K562 (cell line): Measurements from ENCODE around the gene PCBP2. TPM values are rescaled to one million over a fixed set of nuclear protein-coding genes. Genes with fewer than 3 reads are reported as not detected.

Experiments
- BDP1 ChIP-seq: IDR thresholded peaks from 3 replicates; pipeline ENCODE4 v1.6.1; 2011; ENCODE audit not compliant: insufficient read length, insufficient read depth
- CBX2 ChIP-seq: fragments of 200-600 bp; sonication (generic); IDR thresholded peaks from one replicate; pipeline ENCODE4 v1.6.1; 2012; ENCODE audit warnings: mild to moderate bottlenecking, low read length, inconsistent platforms; ENCODE audit not compliant: insufficient read depth, poor library complexity, severe bottlenecking
- CBX3 ChIP-seq, 2 experiments: IDR thresholded peaks; 1 replicate in 1 of 2; 2 replicates in 1 of 2; pipeline ENCODE4 v1.6.1; 2012; ENCODE audit warnings: inconsistent platforms in 2 of 2, low read length in 2 of 2, borderline replicate concordance in 1 of 2, control low read depth in 1 of 2
- DIDO1 ChIP-seq: fragments of 450-650 bp; IDR thresholded peaks from 2 replicates; pipeline ENCODE4 v1.6.1; 2016; ENCODE audit warnings: low read depth, missing biosample characterization, missing genetic modification characterization
- ERF ChIP-seq: fragments of 450-650 bp; formaldehyde crosslinking; IDR thresholded peaks from 2 replicates; pipeline ENCODE4 v1.4.0; 2020; ENCODE audit warnings: mild to moderate bottlenecking, mixed read lengths
- MECOM ChIP-seq: fragments of 250-450 bp; sonication (Bioruptor Pico); IDR thresholded peaks from 2 replicates; pipeline ENCODE4 v1.8.0; 2022; ENCODE audit warnings: inconsistent platforms
- NONO ChIP-seq, 2 experiments: fragments of 200-400 bp in 1 of 2; fragments of 450-650 bp in 1 of 2; formaldehyde crosslinking in 1 of 2; IDR thresholded peaks; 2 replicates each; pipeline ENCODE4 v1.6.1; 2017; ENCODE audit warnings: low read depth in 2 of 2, mild to moderate bottlenecking in 2 of 2, moderate library complexity in 2 of 2, low read length in 1 of 2
- PHF21A ChIP-seq: fragments of 450-650 bp; IDR thresholded peaks from 2 replicates; pipeline ENCODE4 v1.6.1; 2017; ENCODE audit warnings: low read depth, borderline replicate concordance
- RBM17 ChIP-seq: fragments of 200-400 bp; formaldehyde crosslinking; IDR thresholded peaks from 2 replicates; pipeline ENCODE4 v1.6.1; 2017; ENCODE audit warnings: low read depth, mild to moderate bottlenecking, low read length, borderline replicate concordance
- RBM25 ChIP-seq: fragments of 200-400 bp; formaldehyde crosslinking; IDR thresholded peaks from 2 replicates; pipeline ENCODE4 v1.6.1; 2018; ENCODE audit warnings: low read length, low read depth, moderate library complexity; ENCODE audit not compliant: severe bottlenecking
- RHOXF2B ChIP-seq: fragments of 250-450 bp; sonication (Bioruptor Pico); conservative IDR thresholded peaks from 2 replicates; pipeline ENCODE4 v1.5.1; 2021
- SETDB1 ChIP-seq: IDR thresholded peaks from one replicate; pipeline ENCODE4 v1.6.1; 2012; ENCODE audit warnings: low read length, control low read depth, inconsistent platforms
- SIRT6 ChIP-seq: IDR thresholded peaks from one replicate; pipeline ENCODE4 v1.6.1; 2012; ENCODE audit warnings: low read depth, mild to moderate bottlenecking, control low read depth, inconsistent platforms, low read length, moderate library complexity
- SREBF2 ChIP-seq: sonication (generic); formaldehyde crosslinking; IDR thresholded peaks from 2 replicates; pipeline ENCODE4 v1.4.0; 2020; ENCODE audit warnings: mild to moderate bottlenecking, missing genetic modification reagents
- ZNF224 ChIP-seq: sonication (generic); formaldehyde crosslinking; IDR thresholded peaks from 2 replicates; pipeline ENCODE4 v1.8.0; 2022; ENCODE audit warnings: mild to moderate bottlenecking, missing genetic modification reagents
- ZNF584 ChIP-seq: fragments of 200-800 bp; sonication (Bioruptor generic); IDR thresholded peaks from 2 replicates; pipeline ENCODE4 v1.6.1; 2016; ENCODE audit warnings: low read depth, mild to moderate bottlenecking, missing genetic modification characterization, missing compliant biosample characterization
- polyA plus RNA-seq, 8 experiments: library from polyadenylated mRNA; depleted of rRNA in 4 of 8; stranded (reverse) in 5 of 8; unstranded in 3 of 8; fragments of >200 nt; fragmentation: Nextera tagmentation in 2 of 8; fragmentation: Illumina TruSeq in 1 of 8; extraction: Ambion mirVana in 2 of 8; extraction: Trizol in 1 of 8; gene quantifications; 2 replicates each; pipeline versions ENCODE4 v1.2.1 to v1.2.3, GENCODE V29; 2011 to 2014; ENCODE audit warnings: inconsistent platforms in 1 of 8, missing spikeins in 1 of 8
- total RNA-seq, 7 experiments: library from RNA; depleted of rRNA in 6 of 7; stranded (reverse); fragments of >200 nt in 6 of 7; fragmentation: Illumina TruSeq in 2 of 7; extraction: Trizol in 2 of 7; gene quantifications; 2 replicates each; pipeline versions ENCODE4 v1.2.1 to v1.2.3, GENCODE V29; 2011 to 2021; ENCODE audit warnings: low replicate concordance in 1 of 7
- TF ChIP-seq, protein P1 (sequence below): sonication (generic); formaldehyde crosslinking; IDR thresholded peaks from 2 replicates; pipeline ENCODE4 v1.5.0; 2020; ENCODE audit warnings: missing genetic modification reagents
- TF ChIP-seq, protein P2 (sequence below): IDR thresholded peaks from 2 replicates; pipeline ENCODE4 v1.6.1; 2014; ENCODE audit warnings: antibody characterized with exemption
- TF ChIP-seq, protein P3 (sequence below): fragments of 450-650 bp; formaldehyde crosslinking; IDR thresholded peaks from 2 replicates; pipeline ENCODE4 v1.4.0; 2020; ENCODE audit warnings: mild to moderate bottlenecking, mixed read lengths
- TF ChIP-seq, protein P4 (sequence below), 2 experiments: IDR thresholded peaks; 2 replicates each; pipeline ENCODE4 v1.6.1; 2012; ENCODE audit warnings: improper control_type of control experiment in 2 of 2, low read depth in 2 of 2, low read length in 2 of 2, borderline replicate concordance in 1 of 2

PCBP2 gene
- total and polyA plus RNA-seq, 9 of the 15 experiments (the other 6 are each of a cell fraction or from before 2014, with no cell fraction given), result 137 to 831 (median 328) TPM

DNA sequence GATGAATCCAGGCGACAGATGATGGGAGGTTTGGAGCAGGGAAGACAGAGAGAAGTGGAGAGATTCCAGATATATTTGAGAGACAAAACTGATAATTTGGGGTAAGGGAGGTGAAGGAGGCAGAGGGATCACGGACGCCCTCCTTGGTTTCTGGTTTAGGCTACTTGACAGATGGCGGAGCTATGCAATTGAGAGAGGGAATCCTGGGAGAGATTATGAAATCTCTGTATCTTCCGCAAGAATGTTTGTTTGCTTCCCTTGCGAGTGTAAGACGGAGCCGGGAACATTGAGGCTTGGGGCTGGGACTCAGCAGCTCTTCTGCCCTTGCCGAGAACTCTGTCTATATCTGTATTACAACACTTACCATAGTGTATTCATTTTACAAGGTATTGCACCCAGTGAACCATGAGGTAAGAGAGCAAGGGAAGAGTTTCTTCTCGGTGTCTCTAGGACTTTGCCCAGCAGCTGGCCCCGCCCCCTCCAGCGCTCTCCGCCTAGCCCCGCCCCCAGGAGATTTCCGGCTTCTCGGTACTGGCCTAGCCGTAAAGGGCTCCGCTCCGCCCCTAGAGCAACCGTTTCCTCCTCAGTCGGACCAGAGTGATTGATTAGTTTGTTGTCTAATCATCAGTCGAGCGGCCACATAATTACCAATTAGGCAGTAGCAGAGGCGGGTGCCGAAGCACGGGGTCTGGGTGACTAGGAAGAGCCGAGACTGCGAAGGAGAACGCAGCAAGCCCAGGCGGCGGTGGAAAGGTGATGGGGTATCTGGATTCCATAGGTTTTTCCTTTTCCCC is 10.7 kb upstream of the PCBP2 start, which contains the start of gene PRR13 (continued):
- TF ChIP-seq, protein P1, sequence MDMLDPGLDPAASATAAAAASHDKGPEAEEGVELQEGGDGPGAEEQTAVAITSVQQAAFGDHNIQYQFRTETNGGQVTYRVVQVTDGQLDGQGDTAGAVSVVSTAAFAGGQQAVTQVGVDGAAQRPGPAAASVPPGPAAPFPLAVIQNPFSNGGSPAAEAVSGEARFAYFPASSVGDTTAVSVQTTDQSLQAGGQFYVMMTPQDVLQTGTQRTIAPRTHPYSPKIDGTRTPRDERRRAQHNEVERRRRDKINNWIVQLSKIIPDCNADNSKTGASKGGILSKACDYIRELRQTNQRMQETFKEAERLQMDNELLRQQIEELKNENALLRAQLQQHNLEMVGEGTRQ (CRISPR knock-in tag), result no peak
- no peak for TF ChIP-seq SETDB1
- TF ChIP-seq, protein P2, sequence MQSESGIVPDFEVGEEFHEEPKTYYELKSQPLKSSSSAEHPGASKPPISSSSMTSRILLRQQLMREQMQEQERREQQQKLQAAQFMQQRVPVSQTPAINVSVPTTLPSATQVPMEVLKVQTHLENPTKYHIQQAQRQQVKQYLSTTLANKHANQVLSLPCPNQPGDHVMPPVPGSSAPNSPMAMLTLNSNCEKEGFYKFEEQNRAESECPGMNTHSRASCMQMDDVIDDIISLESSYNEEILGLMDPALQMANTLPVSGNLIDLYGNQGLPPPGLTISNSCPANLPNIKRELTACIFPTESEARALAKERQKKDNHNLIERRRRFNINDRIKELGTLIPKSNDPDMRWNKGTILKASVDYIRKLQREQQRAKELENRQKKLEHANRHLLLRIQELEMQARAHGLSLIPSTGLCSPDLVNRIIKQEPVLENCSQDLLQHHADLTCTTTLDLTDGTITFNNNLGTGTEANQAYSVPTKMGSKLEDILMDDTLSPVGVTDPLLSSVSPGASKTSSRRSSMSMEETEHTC, result no peak
- TF ChIP-seq RBM17, result no peak
- no peak; the same call in 1 of the 2 replicates for TF ChIP-seq PHF21A
- TF ChIP-seq CBX3 (IDR thresholded peaks at IDR 0.05; ENCODE audit: borderline replicate concordance in 1 of 2, low read length in 2 of 2), result peak in 1 of 2 experiments; percentile 70; a peak in 1 of 3 replicates
- no peak for TF ChIP-seq RHOXF2B (CRISPR knock-in tag)
- peak; percentile 51; the same call in 1 of the 2 replicates for TF ChIP-seq ERF (CRISPR knock-in tag)
- TF ChIP-seq BDP1, result no peak
- TF ChIP-seq SIRT6, result no peak
- no peak for TF ChIP-seq ZNF224 (CRISPR knock-in tag)
- TF ChIP-seq ZNF584 (CRISPR knock-in tag), result no peak; the same call in 1 of the 2 replicates
- TF ChIP-seq SREBF2 (CRISPR knock-in tag), result no peak
- TF ChIP-seq, protein P3, sequence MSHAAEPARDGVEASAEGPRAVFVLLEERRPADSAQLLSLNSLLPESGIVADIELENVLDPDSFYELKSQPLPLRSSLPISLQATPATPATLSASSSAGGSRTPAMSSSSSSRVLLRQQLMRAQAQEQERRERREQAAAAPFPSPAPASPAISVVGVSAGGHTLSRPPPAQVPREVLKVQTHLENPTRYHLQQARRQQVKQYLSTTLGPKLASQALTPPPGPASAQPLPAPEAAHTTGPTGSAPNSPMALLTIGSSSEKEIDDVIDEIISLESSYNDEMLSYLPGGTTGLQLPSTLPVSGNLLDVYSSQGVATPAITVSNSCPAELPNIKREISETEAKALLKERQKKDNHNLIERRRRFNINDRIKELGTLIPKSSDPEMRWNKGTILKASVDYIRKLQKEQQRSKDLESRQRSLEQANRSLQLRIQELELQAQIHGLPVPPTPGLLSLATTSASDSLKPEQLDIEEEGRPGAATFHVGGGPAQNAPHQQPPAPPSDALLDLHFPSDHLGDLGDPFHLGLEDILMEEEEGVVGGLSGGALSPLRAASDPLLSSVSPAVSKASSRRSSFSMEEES (CRISPR knock-in tag), result no peak
- TF ChIP-seq, protein P4, sequence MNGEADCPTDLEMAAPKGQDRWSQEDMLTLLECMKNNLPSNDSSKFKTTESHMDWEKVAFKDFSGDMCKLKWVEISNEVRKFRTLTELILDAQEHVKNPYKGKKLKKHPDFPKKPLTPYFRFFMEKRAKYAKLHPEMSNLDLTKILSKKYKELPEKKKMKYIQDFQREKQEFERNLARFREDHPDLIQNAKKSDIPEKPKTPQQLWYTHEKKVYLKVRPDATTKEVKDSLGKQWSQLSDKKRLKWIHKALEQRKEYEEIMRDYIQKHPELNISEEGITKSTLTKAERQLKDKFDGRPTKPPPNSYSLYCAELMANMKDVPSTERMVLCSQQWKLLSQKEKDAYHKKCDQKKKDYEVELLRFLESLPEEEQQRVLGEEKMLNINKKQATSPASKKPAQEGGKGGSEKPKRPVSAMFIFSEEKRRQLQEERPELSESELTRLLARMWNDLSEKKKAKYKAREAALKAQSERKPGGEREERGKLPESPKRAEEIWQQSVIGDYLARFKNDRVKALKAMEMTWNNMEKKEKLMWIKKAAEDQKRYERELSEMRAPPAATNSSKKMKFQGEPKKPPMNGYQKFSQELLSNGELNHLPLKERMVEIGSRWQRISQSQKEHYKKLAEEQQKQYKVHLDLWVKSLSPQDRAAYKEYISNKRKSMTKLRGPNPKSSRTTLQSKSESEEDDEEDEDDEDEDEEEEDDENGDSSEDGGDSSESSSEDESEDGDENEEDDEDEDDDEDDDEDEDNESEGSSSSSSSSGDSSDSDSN (IDR thresholded peaks at IDR 0.05; ENCODE audit: borderline replicate concordance in 1 of 2, low read depth in 2 of 2, low read length in 2 of 2), result no peak
- no peak for TF ChIP-seq NONO (IDR thresholded peaks at IDR 0.05; ENCODE audit: low read depth in 2 of 2, low read length in 1 of 2)
- no peak for TF ChIP-seq CBX2
- no peak for TF ChIP-seq DIDO1
- peak; percentile 89 for TF ChIP-seq RBM25
- TF ChIP-seq MECOM (CRISPR knock-in tag), result no peak
